SU-DHL-6 (cell line): Measurements from ENCODE around the gene MATN1.

Experiments
- H2AFZ ChIP-seq: fragments of 200-600 bp; sonication (generic); 2 replicates; pipeline ENCODE4 v1.6.1; 2014; ENCODE audit warnings: low read depth, mild to moderate bottlenecking, moderate library complexity, mixed read lengths, antibody characterized with exemption, low read length; ENCODE audit not compliant: severe bottlenecking
- H3F3A ChIP-seq: fragments of 200-600 bp; shearing (Covaris generic); 2 replicates; pipeline ENCODE4 v1.6.0; 2016; ENCODE audit warnings: antibody characterized with exemption, mild to moderate bottlenecking; ENCODE audit not compliant: insufficient read depth
- H3K27ac ChIP-seq: fragments of 200-600 bp; sonication (generic); 2 replicates; pipeline ENCODE4 v1.5.1; 2016; ENCODE audit warnings: low read depth, mild to moderate bottlenecking, low read length, moderate library complexity, mixed read lengths
- H3K27me3 ChIP-seq: fragments of 200-600 bp; sonication (generic), shearing (Covaris generic); 2 replicates; pipeline ENCODE4 v1.6.0; 2014; ENCODE audit warnings: mild to moderate bottlenecking, low read length
- H3K36me3 ChIP-seq: fragments of 200-600 bp; sonication (generic); 2 replicates; pipeline ENCODE4 v1.6.1; 2014; ENCODE audit warnings: mild to moderate bottlenecking, low read length, mixed read lengths
- H3K4me2 ChIP-seq: fragments of 300-600, 200-600 bp; shearing (Covaris generic), sonication (generic); 2 replicates; pipeline ENCODE4 v1.6.0; 2014; ENCODE audit warnings: low read length, low read depth, mild to moderate bottlenecking; ENCODE audit not compliant: poor library complexity, severe bottlenecking
- H3K4me3 ChIP-seq: fragments of 200-600 bp; sonication (generic); 2 replicates; pipeline ENCODE4 v1.5.1; 2014; ENCODE audit warnings: antibody characterized with exemption, low read length, mild to moderate bottlenecking, mixed read lengths; ENCODE audit not compliant: insufficient read depth, poor library complexity, severe bottlenecking
- H3K79me2 ChIP-seq: fragments of 200-600 bp; sonication (generic); 2 replicates; pipeline ENCODE4 v1.6.1; 2014; ENCODE audit warnings: mild to moderate bottlenecking, low read length, moderate library complexity; ENCODE audit not compliant: insufficient read depth
- H3K9ac ChIP-seq: fragments of 200-600 bp; sonication (generic); 2 replicates; pipeline ENCODE4 v1.7.0; 2014; ENCODE audit warnings: mild to moderate bottlenecking, low read length
- H3K9me2 ChIP-seq: fragments of 200-600 bp; sonication (generic); replicated peaks from 2 replicates; pipeline ENCODE4 v1.6.1; 2014; ENCODE audit warnings: low read length; ENCODE audit not compliant: insufficient read depth
- H3K9me3 ChIP-seq: fragments of 200-600 bp; sonication (generic); 2 replicates; pipeline ENCODE4 v1.6.1; 2014; ENCODE audit warnings: low read length, mixed read lengths; ENCODE audit not compliant: insufficient read depth
- H4K20me1 ChIP-seq: fragments of 200-600 bp; sonication (generic); 2 replicates; pipeline ENCODE4 v1.6.1; 2014; ENCODE audit warnings: low read depth, mild to moderate bottlenecking, antibody characterized with exemption, low read length, moderate library complexity, mixed read lengths
- CTCF ChIP-seq: fragments of 200-600 bp; sonication (generic); IDR thresholded peaks from one replicate; pipeline ENCODE4 v1.5.1; 2017; ENCODE audit warnings: antibody characterized with exemption, mild to moderate bottlenecking, low read length, moderate library complexity; ENCODE audit not compliant: insufficient read depth, poor library complexity, severe bottlenecking
- EZH2phosphoT487 ChIP-seq: fragments of 200-600 bp; sonication (generic), shearing (Covaris generic); conservative IDR thresholded peaks from 2 replicates; pipeline ENCODE4 v1.6.1; 2018; ENCODE audit warnings: mild to moderate bottlenecking, antibody characterized with exemption, low read length, moderate library complexity, mixed read lengths

Gene MATN1

GRCh38 chr1:30705698-30706097 lies 17.7 kb downstream of the MATN1 start:
- H3K9me3 ChIP-seq, result no peaks in the 10 kb centered on the region
- no peak overlapping the region for H2AFZ ChIP-seq
- H3F3A ChIP-seq, result no peaks in the 10 kb centered on the region
- H3K4me3 ChIP-seq, result no peak overlapping the region
- H3K9me2 ChIP-seq, result no peaks in the 10 kb centered on the region
- H3K36me3 ChIP-seq, result no peaks in the 10 kb centered on the region
- H3K79me2 ChIP-seq, result no peaks in the 10 kb centered on the region
- no peaks in the 10 kb centered on the region for H4K20me1 ChIP-seq
- H3K9ac ChIP-seq, result no peak overlapping the region
- H3K27me3 ChIP-seq, result no peaks in the 10 kb centered on the region
- H3K27ac ChIP-seq, result no peak overlapping the region
- TF ChIP-seq EZH2phosphoT487 (no peak), CTCF (no peak)
- H3K4me2 ChIP-seq, result no peak overlapping the region

GRCh38 chr1:30704765-30705509 lies 18.4 kb downstream of the MATN1 start:
- Histone ChIP-seq H3K27me3 (no peaks in the 10 kb centered on the region), H3K9ac (no peak overlapping the region), H3K27ac (no peak overlapping the region), H3K4me2 (no peak overlapping the region), H3K4me3 (no peak overlapping the region), H3K36me3 (no peaks in the 10 kb centered on the region), H3F3A (no peaks in the 10 kb centered on the region), H3K79me2 (no peaks in the 10 kb centered on the region), H4K20me1 (no peaks in the 10 kb centered on the region), H2AFZ (no peak overlapping the region), H3K9me3 (no peaks in the 10 kb centered on the region), H3K9me2 (no peaks in the 10 kb centered on the region)
- TF ChIP-seq CTCF (no peak), EZH2phosphoT487 (no peak)

GRCh38 chr1:30704271-30704670 lies 19.1 kb downstream of the MATN1 start:
- H4K20me1 ChIP-seq, result no peaks in the 10 kb centered on the region
- H2AFZ ChIP-seq, result no peak overlapping the region
- no peak overlapping the region for H3K9ac ChIP-seq
- no peaks in the 10 kb centered on the region for H3K27me3 ChIP-seq
- TF ChIP-seq CTCF, result no peak
- no peak for TF ChIP-seq EZH2phosphoT487
- no peak overlapping the region for H3K4me2 ChIP-seq
- no peaks in the 10 kb centered on the region for H3K36me3 ChIP-seq
- no peaks in the 10 kb centered on the region for H3K79me2 ChIP-seq
- no peak overlapping the region for H3K4me3 ChIP-seq
- no peaks in the 10 kb centered on the region for H3K9me2 ChIP-seq
- no peak overlapping the region for H3K27ac ChIP-seq
- H3K9me3 ChIP-seq, result no peaks in the 10 kb centered on the region
- H3F3A ChIP-seq, result no peaks in the 10 kb centered on the region
